Hepatocyte (in vitro differentiated cells): ENCODE measurements around the gene CFHR3. TPM values are rescaled to one million over a fixed set of nuclear protein-coding genes. Genes with fewer than 3 reads are reported as not detected.
"Not testable (repeated sequence)": the region's sequence is repeated elsewhere in the genome, so short reads cannot be mapped to it uniquely, and the experiment has no call there.

Source experiments
- DNase-seq: peaks from one replicate; pipeline ENCODE4 v3.0.0-alpha.2; 2016; ENCODE audit warnings: low spot score
- H2AFZ ChIP-seq: fragments of 200-600 bp; sonication (generic); 2 replicates; pipeline ENCODE4 v1.6.0; 2016; ENCODE audit warnings: antibody characterized with exemption, mild to moderate bottlenecking
- H3K27ac ChIP-seq: fragments of 200-600 bp; sonication (generic); 2 replicates; pipeline ENCODE4 v1.5.1; 2016; ENCODE audit warnings: mild to moderate bottlenecking
- H3K27me3 ChIP-seq: fragments of 200-600 bp; sonication (generic); 2 replicates; pipeline ENCODE4 v1.6.1; 2016
- H3K36me3 ChIP-seq: fragments of 200-600 bp; sonication (generic); replicated peaks from 2 replicates; pipeline ENCODE4 v1.5.1; 2016; ENCODE audit warnings: low read depth; ENCODE audit not compliant: insufficient read depth
- H3K4me1 ChIP-seq: fragments of 200-600 bp; sonication (generic); 2 replicates; pipeline ENCODE4 v1.5.1; 2016; ENCODE audit warnings: mild to moderate bottlenecking, moderate library complexity; ENCODE audit not compliant: insufficient read depth
- H3K4me2 ChIP-seq: fragments of 200-600 bp; sonication (generic); 2 replicates; pipeline ENCODE4 v1.6.0; 2016
- H3K4me3 ChIP-seq: fragments of 200-600 bp; sonication (generic); 2 replicates; pipeline ENCODE4 v1.5.1; 2016; ENCODE audit warnings: mild to moderate bottlenecking
- H3K79me2 ChIP-seq: fragments of 200-600 bp; sonication (generic); 2 replicates; pipeline ENCODE4 v1.6.0; 2017; ENCODE audit warnings: mild to moderate bottlenecking
- H3K9me2 ChIP-seq: fragments of 200-600 bp; sonication (generic); replicated peaks from 2 replicates; pipeline ENCODE4 v1.6.0; 2017; ENCODE audit warnings: mild to moderate bottlenecking; ENCODE audit not compliant: insufficient read depth
- H3K9me3 ChIP-seq: fragments of 200-600 bp; sonication (generic); 2 replicates; pipeline ENCODE4 v1.5.1; 2016; ENCODE audit warnings: low read depth, mild to moderate bottlenecking
- H4K20me1 ChIP-seq: fragments of 200-600 bp; sonication (generic); 2 replicates; pipeline ENCODE4 v1.6.0; 2016; ENCODE audit warnings: mild to moderate bottlenecking; ENCODE audit not compliant: insufficient read depth, poor library complexity, severe bottlenecking
- EZH2 ChIP-seq: fragments of 200-600 bp; sonication (generic); IDR thresholded peaks from 2 replicates; pipeline ENCODE4 v1.6.1; 2016; ENCODE audit warnings: antibody characterized with exemption, mild to moderate bottlenecking, borderline replicate concordance
- EZH2phosphoT487 ChIP-seq: fragments of 200-600 bp; sonication (generic); IDR thresholded peaks from one replicate; pipeline ENCODE4 v1.6.1; 2018; ENCODE audit warnings: antibody characterized with exemption, mild to moderate bottlenecking, low read depth, moderate library complexity; ENCODE audit not compliant: unreplicated experiment, severe bottlenecking
- WGBS: methylation state at CpG from one replicate; pipeline ENCODE4 v1.1.6; 2016; ENCODE audit warnings: low lambda C conversion rate; ENCODE audit errors: missing lambda C conversion rate; 5-methylcytosine and 5-hydroxymethylcytosine counted together
- polyA plus RNA-seq: library from polyadenylated mRNA; unstranded; fragments of >200 nt; fragmentation: Nextera tagmentation; extraction: Ambion mirVana; gene quantifications from 2 replicates; pipeline ENCODE4 v1.2.1, GENCODE V29; 2016
- total RNA-seq: library from RNA; depleted of rRNA; stranded (reverse); fragments of >200 nt; gene quantifications from 2 replicates; pipeline ENCODE4 v1.2.3, GENCODE V29; 2014
- TF ChIP-seq, protein P1 (sequence below): fragments of 200-600 bp; sonication (generic); IDR thresholded peaks from 2 replicates; pipeline ENCODE4 v1.5.1; 2016; ENCODE audit warnings: antibody characterized with exemption, mild to moderate bottlenecking; ENCODE audit not compliant: poor library complexity

CFHR3 gene
- total and polyA plus RNA-seq, 2 experiments from 2014 or later = 1.7 TPM

DNA sequence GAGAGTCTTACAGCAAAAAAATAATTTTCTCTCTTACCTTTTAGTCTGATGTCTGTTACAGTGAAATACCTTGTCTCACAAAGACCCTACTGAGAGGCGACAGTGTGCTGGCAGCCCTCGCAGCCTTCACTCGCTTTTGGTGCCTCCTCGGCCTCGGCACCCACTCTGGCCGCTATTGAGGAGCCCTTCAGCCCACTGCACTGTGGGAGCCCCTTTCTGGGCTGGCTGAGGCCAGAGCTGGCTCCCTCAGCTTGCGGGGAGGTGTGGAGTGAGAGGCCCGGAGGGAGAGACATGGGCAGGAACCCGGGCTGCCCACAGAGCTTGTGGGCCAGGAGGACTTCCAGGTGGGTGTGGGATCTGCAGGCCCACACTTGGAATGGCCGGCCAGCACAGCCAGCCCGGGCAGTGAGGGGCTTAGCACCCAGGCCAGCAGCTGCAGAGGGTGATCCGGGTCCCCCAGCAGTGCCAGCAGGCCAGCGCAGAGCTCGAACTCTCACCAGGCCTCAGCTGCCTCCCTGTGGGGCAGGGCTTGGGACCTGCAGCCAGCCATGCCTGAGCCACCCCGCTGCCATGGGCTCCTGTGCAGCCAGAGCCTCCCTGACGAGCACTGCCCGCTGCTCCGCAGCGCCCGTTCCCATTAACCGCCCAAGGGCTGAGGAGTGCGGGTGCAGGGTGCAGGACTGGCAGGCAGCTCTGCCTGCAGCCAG is 34.0 kb downstream of the CFHR3 start:
- H4K20me1 ChIP-seq = no peaks in the 10 kb centered on the region
- WGBS = 94% methylated on average over 22 of the region's 22 CpGs
- H3K9me3 ChIP-seq = no peaks in the 10 kb centered on the region
- H3K27ac ChIP-seq = no peak overlapping the region
- H2AFZ ChIP-seq = no peak overlapping the region
- H3K79me2 ChIP-seq = no peaks in the 10 kb centered on the region
- H3K27me3 ChIP-seq = no peaks in the 10 kb centered on the region
- no peaks in the 10 kb centered on the region for H3K9me2 ChIP-seq
- H3K4me1 ChIP-seq = no peaks in the 10 kb centered on the region
- TF ChIP-seq EZH2 (no peak), EZH2phosphoT487 (no peak)
- TF ChIP-seq, protein P1, sequence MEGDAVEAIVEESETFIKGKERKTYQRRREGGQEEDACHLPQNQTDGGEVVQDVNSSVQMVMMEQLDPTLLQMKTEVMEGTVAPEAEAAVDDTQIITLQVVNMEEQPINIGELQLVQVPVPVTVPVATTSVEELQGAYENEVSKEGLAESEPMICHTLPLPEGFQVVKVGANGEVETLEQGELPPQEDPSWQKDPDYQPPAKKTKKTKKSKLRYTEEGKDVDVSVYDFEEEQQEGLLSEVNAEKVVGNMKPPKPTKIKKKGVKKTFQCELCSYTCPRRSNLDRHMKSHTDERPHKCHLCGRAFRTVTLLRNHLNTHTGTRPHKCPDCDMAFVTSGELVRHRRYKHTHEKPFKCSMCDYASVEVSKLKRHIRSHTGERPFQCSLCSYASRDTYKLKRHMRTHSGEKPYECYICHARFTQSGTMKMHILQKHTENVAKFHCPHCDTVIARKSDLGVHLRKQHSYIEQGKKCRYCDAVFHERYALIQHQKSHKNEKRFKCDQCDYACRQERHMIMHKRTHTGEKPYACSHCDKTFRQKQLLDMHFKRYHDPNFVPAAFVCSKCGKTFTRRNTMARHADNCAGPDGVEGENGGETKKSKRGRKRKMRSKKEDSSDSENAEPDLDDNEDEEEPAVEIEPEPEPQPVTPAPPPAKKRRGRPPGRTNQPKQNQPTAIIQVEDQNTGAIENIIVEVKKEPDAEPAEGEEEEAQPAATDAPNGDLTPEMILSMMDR = no peak
- no peak overlapping the region for H3K4me2 ChIP-seq
- DNase-seq = no peak
- H3K36me3 ChIP-seq = no peaks in the 10 kb centered on the region
- no peak overlapping the region for H3K4me3 ChIP-seq

DNA sequence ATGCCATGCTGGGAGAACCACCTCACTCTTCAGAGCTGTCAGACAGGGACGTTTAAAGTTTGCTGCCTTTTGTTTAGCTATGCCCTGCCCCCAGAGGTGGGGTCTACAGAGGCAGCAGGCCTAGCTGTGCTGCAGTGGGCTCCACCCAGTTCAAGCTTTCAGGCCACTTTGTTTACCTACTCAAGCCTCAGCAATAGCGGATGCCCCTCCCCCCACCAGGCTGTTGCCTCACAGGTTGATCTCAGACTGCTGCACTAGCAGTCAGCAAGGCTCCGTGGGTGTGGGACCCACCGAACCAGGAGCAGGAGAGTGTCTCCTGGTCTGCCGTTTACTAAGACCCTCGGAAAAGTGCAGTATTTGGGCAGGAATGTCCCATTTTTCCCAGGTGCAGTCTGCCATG is 42.8 kb downstream of the CFHR3 start:
- H3K4me1 ChIP-seq, H3K36me3 ChIP-seq, H3K4me2 ChIP-seq, H3K9me3 ChIP-seq, H3K9me2 ChIP-seq, H3K27me3 ChIP-seq, H3K79me2 ChIP-seq, H3K27ac ChIP-seq, H3K4me3 ChIP-seq, H2AFZ ChIP-seq, H4K20me1 ChIP-seq: not testable (repeated sequence)
- peak; percentile 23 for DNase-seq
- WGBS = 67% methylated on average over 6 of the region's 6 CpGs

DNA sequence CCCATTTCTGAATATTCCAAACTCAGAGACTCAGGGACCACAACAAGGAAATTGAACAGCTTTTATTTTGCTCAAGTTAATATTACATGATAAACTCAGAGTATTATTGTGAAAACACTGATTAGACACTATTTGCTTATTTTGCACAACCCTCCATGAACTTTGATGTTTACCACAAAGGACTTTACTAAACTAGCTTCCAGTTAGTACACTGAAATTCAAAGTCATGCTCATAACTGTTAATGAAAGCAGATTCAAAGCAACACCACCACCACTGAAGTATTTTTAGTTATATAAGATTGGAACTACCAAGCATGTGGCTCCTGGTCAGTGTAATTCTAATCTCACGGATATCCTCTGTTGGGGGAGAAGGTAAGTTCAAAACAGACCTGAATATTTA is 44.9 kb downstream of the CFHR3 start, which contains the start of gene CFHR1:
Gene CFHR1, plus strand, starts transcription at position 201 of the 400 bp plus-strand sequence. Its CDS starts 114 bp downstream, at position 315.
- not testable (repeated sequence) for H3K4me1 ChIP-seq, H3K9me3 ChIP-seq, H4K20me1 ChIP-seq, H3K27me3 ChIP-seq, H3K36me3 ChIP-seq, H2AFZ ChIP-seq, H3K4me2 ChIP-seq, H3K4me3 ChIP-seq, H3K9me2 ChIP-seq, DNase-seq, H3K79me2 ChIP-seq, H3K27ac ChIP-seq
- no CpG with 5 or more reads among the region's 1 CpG for WGBS

- 9% methylated on average over 4 of the region's 4 CpGs for WGBS
- TF ChIP-seq, protein P1 = peak; percentile 48
- H3K4me1 ChIP-seq, H3K36me3 ChIP-seq, H3K4me2 ChIP-seq, H3K27ac ChIP-seq, H4K20me1 ChIP-seq, H3K4me3 ChIP-seq, H3K79me2 ChIP-seq, H3K9me3 ChIP-seq, H2AFZ ChIP-seq, H3K9me2 ChIP-seq, H3K27me3 ChIP-seq: not testable (repeated sequence)
- peak; percentile 46 for DNase-seq
Measured at GRCh38 chr1:196827860-196828259, 53.2 kb downstream of the CFHR3 start.

Other genes with a start within 250 kb of the CFHR3 start
- gene KCNT2, start 166.4 kb upstream of the CFHR3 start, total RNA-seq = 8.1 and 8.8 TPM in 2 replicates
- gene KCNT2, start 166.4 kb upstream of the CFHR3 start, polyA plus RNA-seq = 1.2 and 1.3 TPM in 2 replicates
- 123 and 138 TPM in 2 replicates for gene CFH, start 122.8 kb upstream of the CFHR3 start, total RNA-seq
- 41.4 and 63.2 TPM in 2 replicates for gene CFH, start 122.8 kb upstream of the CFHR3 start, polyA plus RNA-seq
- 51.1 and 58.2 TPM in 2 replicates for gene CFHR1, start 44.9 kb downstream of the CFHR3 start, total RNA-seq
- gene CFHR1, start 44.9 kb downstream of the CFHR3 start, polyA plus RNA-seq = 19.9 and 33.1 TPM in 2 replicates
- 2.1 and 3.4 TPM in 2 replicates for gene CFHR4, start 113.2 kb downstream of the CFHR3 start, total RNA-seq
- gene CFHR4, start 113.2 kb downstream of the CFHR3 start, polyA plus RNA-seq = 0.21 and 1.2 TPM in 2 replicates
- 16.9 and 35.6 TPM in 2 replicates for gene CFHR2, start 168.9 kb downstream of the CFHR3 start, total RNA-seq
- 6.8 and 9.6 TPM in 2 replicates for gene CFHR2, start 168.9 kb downstream of the CFHR3 start, polyA plus RNA-seq
- 0.56 and 0.77 TPM in 2 replicates for gene CFHR5, start 202.7 kb downstream of the CFHR3 start, total RNA-seq
- gene CFHR5, start 202.7 kb downstream of the CFHR3 start, polyA plus RNA-seq = 0.36 TPM in 1 of 2 replicates, not detected in the other